Measurements from ENCODE around the gene GFRA1.

The GFRA1 gene

GRCh38 chr10:116245156-116245555 lies 27.9 kb downstream of the GFRA1 start:
- Histone ChIP-seq H4K20me1 (no peaks in the 10 kb centered on the region), H3K27me3 (no peaks in the 10 kb centered on the region), H3K9ac (no peak overlapping the region), H3K9me3 (no peaks in the 10 kb centered on the region), H3K4me3 (no peak overlapping the region), H3K27ac (no peak overlapping the region), H3K4me1 (no peaks in the 10 kb centered on the region), H3K4me2 (no peak overlapping the region), H3K36me3 (no peaks in the 10 kb centered on the region)
- TF ChIP-seq Cebpa-rat (IDR thresholded peaks at IDR 0.05) = no peak

DNA sequence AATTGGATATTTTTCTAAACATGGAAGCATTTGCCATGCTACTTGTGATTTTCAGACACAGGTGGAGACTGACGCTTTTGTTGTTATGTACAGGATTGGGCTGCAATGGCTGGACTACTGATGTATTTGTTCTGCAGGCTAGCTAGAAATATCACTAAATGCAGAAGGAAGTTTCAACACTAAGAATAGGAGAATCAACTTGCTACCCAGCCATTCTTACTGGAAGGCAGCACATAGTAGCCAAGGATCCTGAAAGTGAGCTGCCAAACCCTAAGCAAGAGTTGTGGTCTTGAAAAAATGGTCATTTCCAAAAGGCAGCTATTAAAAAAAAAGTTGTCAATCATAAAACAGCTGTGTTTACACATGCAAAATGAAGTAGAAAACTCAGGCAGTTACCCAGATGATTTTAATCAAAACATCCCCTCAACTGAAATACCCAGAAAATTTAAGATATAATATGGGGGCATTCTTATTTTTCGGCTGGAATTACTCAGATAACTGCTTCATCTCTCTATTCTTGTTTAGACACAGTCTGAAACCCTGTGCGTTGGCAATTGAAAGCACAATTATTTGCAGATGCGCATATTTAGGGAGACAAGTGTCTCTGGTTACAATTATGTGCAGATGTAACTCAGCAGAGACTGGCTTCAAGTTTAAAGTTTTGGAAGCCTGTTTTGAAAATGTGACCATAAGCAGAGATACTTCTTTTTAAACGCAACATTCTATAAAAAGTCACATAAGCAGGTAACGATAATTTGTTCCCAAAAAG lies 31.2 kb downstream of the GFRA1 start:
- Histone ChIP-seq H3K36me3 (no peaks in the 10 kb centered on the region), H4K20me1 (no peaks in the 10 kb centered on the region), H3K4me2 (no peak overlapping the region), H3K4me1 (no peaks in the 10 kb centered on the region), H3K9me3 (no peaks in the 10 kb centered on the region), H3K27ac (no peak overlapping the region), H3K9ac (no peak overlapping the region), H3K27me3 (no peaks in the 10 kb centered on the region), H3K4me3 (no peak overlapping the region)
- no peak for TF ChIP-seq Cebpa-rat (IDR thresholded peaks at IDR 0.05)

DNA sequence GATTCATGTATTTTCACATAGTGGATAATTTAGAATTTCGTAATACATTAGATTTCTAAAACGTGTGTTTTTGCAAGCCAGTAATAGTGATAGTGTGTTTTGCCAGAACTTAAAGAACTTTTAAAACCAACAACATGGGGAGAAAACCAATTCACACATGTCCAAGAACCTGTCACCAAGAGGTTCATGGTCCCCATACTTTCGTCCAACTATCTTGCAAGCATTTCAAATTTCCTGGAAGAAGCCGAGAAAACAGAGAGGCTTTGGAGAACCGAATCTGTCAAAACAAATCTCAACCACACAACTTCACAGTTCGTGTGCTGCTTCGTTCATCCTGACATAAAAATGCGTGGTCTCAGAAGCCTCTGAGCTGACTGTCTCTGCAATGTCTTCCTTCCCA lies 31.9 kb downstream of the GFRA1 start:
- TF ChIP-seq Cebpa-rat (IDR thresholded peaks at IDR 0.05) = no peak
- Histone ChIP-seq H3K4me2 (no peak overlapping the region), H3K4me1 (peaks cover 1% of the 10 kb centered on the region; the same call in 1 of the 2 replicates), H3K27me3 (no peaks in the 10 kb centered on the region), H4K20me1 (no peaks in the 10 kb centered on the region), H3K4me3 (no peak overlapping the region), H3K27ac (no peak overlapping the region), H3K9me3 (no peaks in the 10 kb centered on the region), H3K9ac (no peak overlapping the region), H3K36me3 (no peaks in the 10 kb centered on the region)

DNA sequence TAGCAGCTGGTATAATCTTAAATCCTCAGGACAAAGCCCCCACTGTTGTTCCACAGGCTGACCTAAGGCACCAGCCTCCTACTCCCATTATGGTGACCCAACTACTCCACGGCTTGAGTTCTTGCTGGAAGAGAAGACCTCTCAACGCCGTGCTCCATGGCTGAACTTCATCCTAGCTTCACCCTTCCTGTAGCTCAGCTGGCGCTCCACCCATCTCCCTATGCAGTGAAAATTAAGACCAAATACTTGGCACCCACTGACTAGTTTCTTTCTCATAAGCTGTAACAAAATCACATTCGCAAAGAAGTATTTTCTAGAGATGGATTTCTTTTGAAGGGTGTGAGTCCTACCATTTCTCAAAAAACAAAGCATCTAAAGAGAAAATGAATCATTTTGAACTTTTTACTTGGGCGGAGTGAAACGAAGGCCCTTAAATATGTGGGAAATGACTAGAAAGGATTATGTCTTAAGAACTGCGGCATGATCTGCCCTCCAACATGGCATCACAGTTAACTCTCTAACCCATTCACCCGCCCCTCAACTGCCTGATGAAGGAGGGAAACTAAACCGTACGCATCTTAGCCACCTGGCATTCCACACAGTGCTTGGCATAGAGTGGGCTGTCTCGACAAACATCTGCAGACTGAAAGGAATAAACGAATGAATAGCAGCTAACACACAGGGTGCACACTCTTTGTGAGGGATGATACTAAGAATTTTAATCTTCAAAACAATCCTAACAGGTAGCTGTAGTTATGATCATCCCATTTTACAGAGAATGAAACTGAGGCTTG lies 32.7 kb downstream of the GFRA1 start:
- Histone ChIP-seq H3K27me3 (no peaks in the 10 kb centered on the region), H3K9me3 (peaks cover 6% of the 10 kb centered on the region)

GRCh38 chr10:116239229-116239628 lies 33.8 kb downstream of the GFRA1 start:
- TF ChIP-seq Cebpa-rat (IDR thresholded peaks at IDR 0.05) = no peak
- Histone ChIP-seq H3K4me1 (peaks cover 5% of the 10 kb centered on the region; the same call in 1 of the 2 replicates), H3K4me2 (no peak overlapping the region), H3K27ac (no peak overlapping the region), H3K27me3 (no peaks in the 10 kb centered on the region), H4K20me1 (no peaks in the 10 kb centered on the region), H3K36me3 (no peaks in the 10 kb centered on the region), H3K9me3 (peaks cover 11% of the 10 kb centered on the region), H3K4me3 (no peak overlapping the region), H3K9ac (no peak overlapping the region)

More for the DNA sequence above, 32.7 kb downstream of the GFRA1 start:
- Histone ChIP-seq H3K36me3 (no peaks in the 10 kb centered on the region), H3K27ac (no peak overlapping the region), H3K9ac (no peak overlapping the region), H3K4me2 (no peak overlapping the region), H4K20me1 (no peaks in the 10 kb centered on the region), H3K4me3 (no peak overlapping the region), H3K4me1 (peaks cover 5% of the 10 kb centered on the region; the same call in 1 of the 2 replicates)
- TF ChIP-seq Cebpa-rat (IDR thresholded peaks at IDR 0.05) = no peak

GRCh38 chr10:116237970-116238369 lies 35.0 kb downstream of the GFRA1 start:
- Histone ChIP-seq H3K27me3 (no peaks in the 10 kb centered on the region), H3K4me1 (peaks cover 5% of the 10 kb centered on the region; the same call in 1 of the 2 replicates), H3K27ac (no peak overlapping the region), H3K4me2 (no peak overlapping the region), H3K9me3 (peaks cover 11% of the 10 kb centered on the region), H3K9ac (no peak overlapping the region), H3K4me3 (no peak overlapping the region), H3K36me3 (no peaks in the 10 kb centered on the region), H4K20me1 (no peaks in the 10 kb centered on the region)
- TF ChIP-seq Cebpa-rat (IDR thresholded peaks at IDR 0.05) = no peak

GRCh38 chr10:116237260-116237659 lies 35.7 kb downstream of the GFRA1 start:
- H3K9me3 ChIP-seq = peaks cover 11% of the 10 kb centered on the region
- TF ChIP-seq Cebpa-rat (IDR thresholded peaks at IDR 0.05) = no peak
- no peak overlapping the region for H3K9ac ChIP-seq
- H4K20me1 ChIP-seq = no peaks in the 10 kb centered on the region
- no peak overlapping the region for H3K4me2 ChIP-seq
- H3K36me3 ChIP-seq = no peaks in the 10 kb centered on the region
- H3K27ac ChIP-seq = no peak overlapping the region
- peaks cover 5% of the 10 kb centered on the region; the same call in 1 of the 2 replicates for H3K4me1 ChIP-seq
- H3K27me3 ChIP-seq = no peaks in the 10 kb centered on the region
- H3K4me3 ChIP-seq = no peak overlapping the region

- H3K4me1 ChIP-seq = peaks cover 5% of the 10 kb centered on the region; the same call in 1 of the 2 replicates
- peaks cover 11% of the 10 kb centered on the region for H3K9me3 ChIP-seq
- no peak for TF ChIP-seq Cebpa-rat (IDR thresholded peaks at IDR 0.05)
- H3K9ac ChIP-seq = no peak overlapping the region
- H3K4me2 ChIP-seq = no peak overlapping the region
- H3K27ac ChIP-seq = no peak overlapping the region
- no peak overlapping the region for H3K4me3 ChIP-seq
- no peaks in the 10 kb centered on the region for H3K27me3 ChIP-seq
- no peaks in the 10 kb centered on the region for H3K36me3 ChIP-seq
- no peaks in the 10 kb centered on the region for H4K20me1 ChIP-seq
These were observed 39.8 kb downstream of the GFRA1 start for GRCh38 chr10:116233230-116233629.

- H3K4me2 ChIP-seq = no peak overlapping the region
- H3K36me3 ChIP-seq = no peaks in the 10 kb centered on the region
- peaks cover 5% of the 10 kb centered on the region; the same call in 1 of the 2 replicates for H3K4me1 ChIP-seq
These were observed 40.4 kb downstream of the GFRA1 start for GRCh38 chr10:116232613-116233012.

GRCh38 chr10:116226766-116227165 lies 46.2 kb downstream of the GFRA1 start:
- no peak for TF ChIP-seq Cebpa-rat (IDR thresholded peaks at IDR 0.05)
- H3K4me1 ChIP-seq = no peaks in the 10 kb centered on the region
- H3K27me3 ChIP-seq = no peaks in the 10 kb centered on the region
- 0 out of 2 replicates have a peak, but pooled peaks cover 5% of the 10 kb centered on the region for H3K9me3 ChIP-seq
- no peaks in the 10 kb centered on the region for H4K20me1 ChIP-seq
- no peak overlapping the region for H3K4me2 ChIP-seq
- H3K9ac ChIP-seq = no peak overlapping the region
- H3K27ac ChIP-seq = no peak overlapping the region
- no peak overlapping the region for H3K4me3 ChIP-seq
- H3K36me3 ChIP-seq = no peaks in the 10 kb centered on the region

More at GRCh38 chr10:116232613-116233012, 40.4 kb downstream of the GFRA1 start:
- Histone ChIP-seq H3K4me3 (no peak overlapping the region), H3K27me3 (no peaks in the 10 kb centered on the region), H4K20me1 (no peaks in the 10 kb centered on the region), H3K27ac (no peak overlapping the region), H3K9ac (no peak overlapping the region), H3K9me3 (peaks cover 11% of the 10 kb centered on the region)
- TF ChIP-seq Cebpa-rat (IDR thresholded peaks at IDR 0.05) = no peak
